ENCODE data around the gene VPS16.

GRCh38 chr20:2871111-2871465 lies 30.5 kb downstream of the VPS16 start:
- no peak for TF ChIP-seq CTCF (IDR thresholded peaks at IDR 0.05; ENCODE audit: insufficient read depth, low read length)
- no peak for TF ChIP-seq POLR2AphosphoS5 (IDR thresholded peaks at IDR 0.05; ENCODE audit: low read depth)
